Osteoblast (primary cell): Measurements from ENCODE around the gene TSPAN16. TPM values are rescaled to one million over a fixed set of nuclear protein-coding genes. Genes with fewer than 3 reads are reported as not detected.

Experiments used
- DNase-seq: peaks from one replicate; pipeline ENCODE4 v3.0.0; 2011; ENCODE audit warnings: low spot score, mixed read lengths; ENCODE audit not compliant: insufficient read length; ENCODE audit errors: missing footprints
- H2AFZ ChIP-seq: 2 replicates; pipeline ENCODE4 v1.6.0; 2011; ENCODE audit warnings: mild to moderate bottlenecking, low read length
- H3K27ac ChIP-seq: 2 replicates; pipeline ENCODE4 v1.5.1; 2011; ENCODE audit warnings: mild to moderate bottlenecking, low read depth, low read length, moderate library complexity
- H3K27me3 ChIP-seq: 2 replicates; pipeline ENCODE4 v1.6.0; 2012; ENCODE audit warnings: mild to moderate bottlenecking, control low read depth, inconsistent platforms, low read length, moderate library complexity; ENCODE audit not compliant: insufficient read depth
- H3K36me3 ChIP-seq: 2 replicates; pipeline ENCODE4 v1.5.1; 2011; ENCODE audit warnings: mild to moderate bottlenecking, low read length, control low read depth, moderate library complexity; ENCODE audit not compliant: insufficient read depth
- H3K4me1 ChIP-seq: 2 replicates; pipeline ENCODE4 v1.5.1; 2011; ENCODE audit warnings: mild to moderate bottlenecking, low read length, control low read depth, moderate library complexity; ENCODE audit not compliant: insufficient read depth
- H3K4me2 ChIP-seq: 2 replicates; pipeline ENCODE4 v1.6.0; 2011; ENCODE audit warnings: mild to moderate bottlenecking, low read length; ENCODE audit not compliant: insufficient read depth
- H3K4me3 ChIP-seq: fragments of 200-600 bp; sonication (generic); 3 replicates; pipeline ENCODE4 v1.5.1; 2012; ENCODE audit warnings: mild to moderate bottlenecking, low read length, inconsistent platforms; ENCODE audit not compliant: insufficient read depth
- H3K79me2 ChIP-seq: 2 replicates; pipeline ENCODE4 v1.6.0; 2012; ENCODE audit warnings: mild to moderate bottlenecking, low read length, control low read depth, inconsistent platforms; ENCODE audit not compliant: insufficient read depth
- H3K9me3 ChIP-seq: 2 replicates; pipeline ENCODE4 v1.5.1; 2011; ENCODE audit warnings: low read depth, low read length, control low read depth
- H4K20me1 ChIP-seq: 2 replicates; pipeline ENCODE4 v1.6.0; 2012; ENCODE audit warnings: mild to moderate bottlenecking, low read length, control low read depth; ENCODE audit not compliant: insufficient read depth
- CTCF ChIP-seq: IDR thresholded peaks from 2 replicates; pipeline ENCODE4 v1.5.1; 2011; ENCODE audit warnings: mild to moderate bottlenecking, low read depth, low read length, moderate library complexity; ENCODE audit errors: extremely low read depth
- total RNA-seq: library from RNA; depleted of rRNA; stranded (reverse); fragments of >200 nt; gene quantifications from 2 replicates; pipeline ENCODE4 v1.2.3, GENCODE V29; 2012

The TSPAN16 gene
- not detected in 2 replicates for total RNA-seq

- Histone ChIP-seq H3K27ac (no peak within 1 kb of the TSS), H3K36me3 (no peaks in the 10 kb centered on the region), H2AFZ (peak within 1 kb of the TSS; percentile 58), H4K20me1 (no peaks in the 10 kb centered on the region), H3K79me2 (no peaks in the 10 kb centered on the region), H3K9me3 (no peaks in the 10 kb centered on the region), H3K4me2 (peak within 1 kb of the TSS; percentile 24), H3K27me3 (peaks cover 2% of the 10 kb centered on the region), H3K4me1 (peaks cover 12% of the 10 kb centered on the region), H3K4me3 (no peak within 1 kb of the TSS)
- DNase-seq: no peak
- peak; percentile 8 for TF ChIP-seq CTCF
Observed at GRCh38 chr19:11295665-11296245, at the start of gene TSPAN16. TSS of gene TSPAN16 (plus strand) at chr19:11296160. CDS start at chr19:11296298, 138 bp downstream.

- no peak overlapping the region for H3K4me2 ChIP-seq
- H3K4me3 ChIP-seq: no peak overlapping the region
- no peak overlapping the region for H2AFZ ChIP-seq
- H3K36me3 ChIP-seq: no peaks in the 10 kb centered on the region
- no peaks in the 10 kb centered on the region for H3K9me3 ChIP-seq
- no peak for TF ChIP-seq CTCF
- DNase-seq: peak; percentile 62
- no peaks in the 10 kb centered on the region for H3K27me3 ChIP-seq
- no peaks in the 10 kb centered on the region for H3K79me2 ChIP-seq
- H3K4me1 ChIP-seq: peaks cover 7% of the 10 kb centered on the region
- H3K27ac ChIP-seq: no peak overlapping the region
- no peaks in the 10 kb centered on the region for H4K20me1 ChIP-seq
Observed at GRCh38 chr19:11246941-11247340, 49.0 kb upstream of the TSPAN16 start.

- Histone ChIP-seq H3K4me1 (peaks cover 7% of the 10 kb centered on the region), H2AFZ (no peak overlapping the region), H3K27ac (no peak overlapping the region), H4K20me1 (no peaks in the 10 kb centered on the region), H3K27me3 (no peaks in the 10 kb centered on the region), H3K9me3 (no peaks in the 10 kb centered on the region), H3K4me3 (no peak overlapping the region), H3K4me2 (no peak overlapping the region), H3K79me2 (no peaks in the 10 kb centered on the region), H3K36me3 (no peaks in the 10 kb centered on the region)
- TF ChIP-seq CTCF: no peak
- peak; percentile 77 for DNase-seq
Observed at GRCh38 chr19:11247391-11247790, 48.6 kb upstream of the TSPAN16 start.

- H3K4me2 ChIP-seq: no peak overlapping the region
- H3K4me1 ChIP-seq: peaks cover 7% of the 10 kb centered on the region
- H3K27me3 ChIP-seq: no peaks in the 10 kb centered on the region
- H3K9me3 ChIP-seq: no peaks in the 10 kb centered on the region
- H4K20me1 ChIP-seq: no peaks in the 10 kb centered on the region
- H2AFZ ChIP-seq: no peak overlapping the region
- H3K27ac ChIP-seq: no peak overlapping the region
- H3K36me3 ChIP-seq: no peaks in the 10 kb centered on the region
- H3K79me2 ChIP-seq: no peaks in the 10 kb centered on the region
- no peak for TF ChIP-seq CTCF
- DNase-seq: peak; percentile 59
- no peak overlapping the region for H3K4me3 ChIP-seq
Observed at GRCh38 chr19:11247934-11248333, 48.0 kb upstream of the TSPAN16 start.
